Lower leg skin (tissue), 4 donors: ENCODE results near the gene ALDH1A2. TPM values are rescaled to one million over a fixed set of nuclear protein-coding genes. Genes with fewer than 3 reads are reported as not detected.
"Not testable (repeated sequence)": the region's sequence is repeated elsewhere in the genome, so short reads cannot be mapped to it uniquely, and the experiment has no call there.

Source experiments
- DNase-seq, 2 donors: peaks; one replicate each; pipeline ENCODE4 v3.0.0-alpha.2; 2019; ENCODE audit warnings: low spot score in 2 of 2
- H3K4me3 ChIP-seq: fragments of 200-600 bp; sonication (generic); 2 replicates; pipeline ENCODE4 v1.5.1; 2017; ENCODE audit warnings: mild to moderate bottlenecking, low read depth; ENCODE audit not compliant: poor library complexity, severe bottlenecking
- CTCF ChIP-seq, 3 donors: fragments of 450-650 bp; IDR thresholded peaks; one replicate each; pipeline ENCODE4 v1.5.1; 2016; ENCODE audit warnings: antibody characterized with exemption in 3 of 3, mild to moderate bottlenecking in 3 of 3, moderate library complexity in 2 of 3
- POLR2A ChIP-seq, 2 donors: fragments of 450-650 bp; IDR thresholded peaks; one replicate each; pipeline ENCODE4 v1.6.1; 2016 to 2017; ENCODE audit warnings: antibody characterized with exemption in 2 of 2, mild to moderate bottlenecking in 1 of 2, moderate library complexity in 1 of 2
- WGBS, 2 donors: methylation state at CpG; one replicate each; pipeline ENCODE4 v1.1.5; 2018; 5-methylcytosine and 5-hydroxymethylcytosine counted together
- intact Hi-C: fragments of 100-400 bp; cut with DNase I; formaldehyde crosslinking; loops from one replicate; pipeline ENCODE4 v1.15.0; 2023; ENCODE audit warnings: low total_unique reads
- total RNA-seq, 4 donors: library from RNA; depleted of rRNA; stranded (reverse); fragments of >200 nt; gene quantifications; one replicate each; pipeline ENCODE4 v1.1.0, GENCODE V29; 2016

Gene ALDH1A2
- total RNA-seq, 4 donors from 2014 or later = 1.2 to 6.0 (median 2.3) TPM

GRCh38 chr15:58002338-58003126, 63.0 kb downstream of the ALDH1A2 start:
- intact Hi-C loops = no loop called here
- TF ChIP-seq CTCF (IDR thresholded peaks at IDR 0.05) (no peak), POLR2A (IDR thresholded peaks at IDR 0.05) (no peak)
- WGBS, 2 donors = 64 to 67% methylated on average over 6 of the region's 6 CpGs
- DNase-seq = no peak
- H3K4me3 ChIP-seq = no peak overlapping the region

GRCh38 chr15:57999699-58000098, 65.8 kb downstream of the ALDH1A2 start:
- WGBS, 2 donors = 75 to 82% methylated on average over 2 of the region's 2 CpGs
- H3K4me3 ChIP-seq, intact Hi-C loops, DNase-seq: not testable (repeated sequence)

GRCh38 chr15:57996561-57996960, 69.0 kb downstream of the ALDH1A2 start:
- no peak for TF ChIP-seq CTCF (IDR thresholded peaks at IDR 0.05)
- no peak for TF ChIP-seq POLR2A (IDR thresholded peaks at IDR 0.05)
- H3K4me3 ChIP-seq = no peak overlapping the region
- intact Hi-C loops = no loop called here
- WGBS, 2 donors = 95 to 96% methylated on average over 1 of the region's 1 CpG
- DNase-seq = no peak

- intact Hi-C loops = no loop called here
- 65 to 72% methylated on average over 3 of the region's 3 CpGs for WGBS, 2 donors
- no peak for TF ChIP-seq CTCF (IDR thresholded peaks at IDR 0.05)
- no peak for TF ChIP-seq POLR2A (IDR thresholded peaks at IDR 0.05)
- DNase-seq = no peak
- H3K4me3 ChIP-seq = no peak overlapping the region
Observed at GRCh38 chr15:57994221-57995049, 71.1 kb downstream of the ALDH1A2 start.

GRCh38 chr15:57993409-57994145, 71.9 kb downstream of the ALDH1A2 start:
- no peak overlapping the region for H3K4me3 ChIP-seq
- DNase-seq = no peak
- intact Hi-C loops = no loop called here
- 47% methylated on average over 3 of the region's 3 CpGs for WGBS, 2 donors
- TF ChIP-seq POLR2A (IDR thresholded peaks at IDR 0.05) (no peak), CTCF (IDR thresholded peaks at IDR 0.05) (no peak)
